Breast epithelium (tissue), 4 donors: ENCODE measurements around the gene ITPR2. TPM values are rescaled to one million over a fixed set of nuclear protein-coding genes. Genes with fewer than 3 reads are reported as not detected.
"Not testable (repeated sequence)": the region's sequence is repeated elsewhere in the genome, so short reads cannot be mapped to it uniquely, and the experiment has no call there.

ENCODE experiments used
- DNase-seq, 2 donors: peaks; one replicate each; pipeline ENCODE4 v3.0.0-alpha.2; 2019; ENCODE audit warnings: low spot score in 2 of 2
- H3K27ac ChIP-seq, 2 donors: fragments of 200-600 bp; sonication (generic) in 1 of 2; one replicate each; pipeline ENCODE4 v1.5.1; 2016 to 2019; ENCODE audit warnings: mild to moderate bottlenecking in 1 of 2
- H3K27me3 ChIP-seq, 2 donors: fragments of 200-600 bp; sonication (generic) in 1 of 2; one replicate each; pipeline versions ENCODE4 v1.5.1 to v1.6.0; 2017 to 2019; ENCODE audit warnings: control low read depth in 1 of 2, mild to moderate bottlenecking in 1 of 2
- H3K36me3 ChIP-seq: fragments of 200-600 bp; one replicate; pipeline ENCODE4 v1.5.1; 2019
- H3K4me1 ChIP-seq, 2 donors: fragments of 200-600 bp; sonication (generic); one replicate each; pipeline ENCODE4 v1.5.1; 2016 to 2019; ENCODE audit warnings: control low read depth in 1 of 2
- H3K4me3 ChIP-seq, 3 donors: fragments of 200-600 bp; sonication (generic); 1 replicate in 2 of 3; 2 replicates in 1 of 3; pipeline ENCODE4 v1.5.1; 2016 to 2019; ENCODE audit warnings: mild to moderate bottlenecking in 3 of 3, moderate library complexity in 2 of 3
- H3K9me3 ChIP-seq, 2 donors: fragments of 200-600 bp; sonication (generic) in 1 of 2; one replicate each; pipeline ENCODE4 v1.5.1; 2016 to 2019; ENCODE audit warnings: control low read depth in 1 of 2
- POLR2A ChIP-seq: fragments of 450-650 bp; IDR thresholded peaks from one replicate; pipeline ENCODE4 v1.6.1; 2016; ENCODE audit warnings: antibody characterized with exemption, mild to moderate bottlenecking, moderate library complexity
- POLR2AphosphoS5 ChIP-seq, 3 donors: sonication (generic); formaldehyde crosslinking; IDR thresholded peaks; one replicate each; pipeline ENCODE4 v1.6.1; 2017; ENCODE audit warnings: antibody characterized with exemption in 3 of 3
- intact Hi-C: fragments of 100-400 bp; cut with DNase I; formaldehyde crosslinking; loops from one replicate; pipeline ENCODE4 v1.15.1; 2023; ENCODE audit warnings: low total_unique reads
- total RNA-seq, 3 donors: library from RNA; depleted of rRNA; stranded (reverse); fragments of >200 nt; gene quantifications; one replicate each; pipeline ENCODE4 v1.1.0, GENCODE V29; 2016
- TF ChIP-seq, protein P1 (sequence below), 3 donors: fragments of 450-650 bp; IDR thresholded peaks; one replicate each; pipeline ENCODE4 v1.5.1; 2016 to 2017; ENCODE audit warnings: antibody characterized with exemption in 3 of 3, mild to moderate bottlenecking in 3 of 3, moderate library complexity in 3 of 3

Gene ITPR2
- total RNA-seq, 3 donors from 2014 or later, result 47.2 to 95.0 (median 66.5) TPM

DNA sequence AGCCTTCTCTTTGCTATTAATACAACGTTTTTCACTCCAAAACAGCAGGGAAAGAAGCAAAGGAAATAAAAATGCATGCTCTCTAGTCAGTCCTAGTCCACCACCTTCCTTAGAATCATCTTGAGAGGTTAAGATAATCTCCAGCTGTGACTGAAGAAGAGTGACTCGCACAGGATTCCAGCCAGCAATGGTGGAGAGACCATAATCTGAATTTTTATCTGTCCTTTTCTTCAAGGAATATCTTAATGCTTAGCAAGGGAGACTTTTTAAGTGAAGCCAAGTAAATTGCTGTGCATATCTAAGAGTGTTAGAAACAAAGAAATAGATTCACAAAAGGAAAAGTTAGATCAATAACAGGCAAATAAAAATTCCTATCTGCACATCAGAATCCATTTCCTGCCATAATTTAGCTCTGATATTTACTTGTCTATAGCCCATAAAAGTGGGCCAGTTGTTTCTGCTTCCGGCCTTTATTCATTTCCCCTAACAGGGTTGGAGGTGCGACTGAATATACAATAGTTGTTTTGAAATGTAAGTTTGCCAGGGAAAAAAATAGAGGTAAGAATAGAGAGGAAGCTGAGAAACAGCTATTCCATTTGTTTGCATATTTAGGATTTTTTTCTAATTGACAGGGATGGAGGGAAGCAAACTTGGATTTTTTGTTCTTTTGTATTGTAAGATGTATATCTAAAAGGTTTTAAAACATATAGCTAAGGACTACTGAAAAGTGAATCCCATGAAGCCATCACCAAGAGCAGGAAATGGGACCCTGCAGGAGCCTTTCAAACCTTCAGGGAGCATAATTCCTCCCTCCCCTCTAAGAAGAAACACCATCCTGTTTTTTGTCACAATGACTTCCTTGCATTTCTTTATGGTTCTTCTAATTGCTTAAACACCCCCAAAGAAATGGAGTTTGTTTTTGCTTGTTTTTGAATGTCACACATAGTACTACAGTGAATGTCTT is 154.0 kb downstream of the ITPR2 start:
- no peak for DNase-seq
- H3K4me1 ChIP-seq, result no peaks in the 10 kb centered on the region
- no peaks in the 10 kb centered on the region for H3K27me3 ChIP-seq
- H3K4me3 ChIP-seq, result no peak overlapping the region
- TF ChIP-seq, protein P1, sequence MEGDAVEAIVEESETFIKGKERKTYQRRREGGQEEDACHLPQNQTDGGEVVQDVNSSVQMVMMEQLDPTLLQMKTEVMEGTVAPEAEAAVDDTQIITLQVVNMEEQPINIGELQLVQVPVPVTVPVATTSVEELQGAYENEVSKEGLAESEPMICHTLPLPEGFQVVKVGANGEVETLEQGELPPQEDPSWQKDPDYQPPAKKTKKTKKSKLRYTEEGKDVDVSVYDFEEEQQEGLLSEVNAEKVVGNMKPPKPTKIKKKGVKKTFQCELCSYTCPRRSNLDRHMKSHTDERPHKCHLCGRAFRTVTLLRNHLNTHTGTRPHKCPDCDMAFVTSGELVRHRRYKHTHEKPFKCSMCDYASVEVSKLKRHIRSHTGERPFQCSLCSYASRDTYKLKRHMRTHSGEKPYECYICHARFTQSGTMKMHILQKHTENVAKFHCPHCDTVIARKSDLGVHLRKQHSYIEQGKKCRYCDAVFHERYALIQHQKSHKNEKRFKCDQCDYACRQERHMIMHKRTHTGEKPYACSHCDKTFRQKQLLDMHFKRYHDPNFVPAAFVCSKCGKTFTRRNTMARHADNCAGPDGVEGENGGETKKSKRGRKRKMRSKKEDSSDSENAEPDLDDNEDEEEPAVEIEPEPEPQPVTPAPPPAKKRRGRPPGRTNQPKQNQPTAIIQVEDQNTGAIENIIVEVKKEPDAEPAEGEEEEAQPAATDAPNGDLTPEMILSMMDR (IDR thresholded peaks at IDR 0.05), result no peak
- TF ChIP-seq POLR2AphosphoS5 (IDR thresholded peaks at IDR 0.05) (no peak), POLR2A (no peak)
- no peaks in the 10 kb centered on the region for H3K9me3 ChIP-seq
- H3K36me3 ChIP-seq, result no peaks in the 10 kb centered on the region
- H3K27ac ChIP-seq, result no peak overlapping the region
- intact Hi-C loops, result no loop called here

DNA sequence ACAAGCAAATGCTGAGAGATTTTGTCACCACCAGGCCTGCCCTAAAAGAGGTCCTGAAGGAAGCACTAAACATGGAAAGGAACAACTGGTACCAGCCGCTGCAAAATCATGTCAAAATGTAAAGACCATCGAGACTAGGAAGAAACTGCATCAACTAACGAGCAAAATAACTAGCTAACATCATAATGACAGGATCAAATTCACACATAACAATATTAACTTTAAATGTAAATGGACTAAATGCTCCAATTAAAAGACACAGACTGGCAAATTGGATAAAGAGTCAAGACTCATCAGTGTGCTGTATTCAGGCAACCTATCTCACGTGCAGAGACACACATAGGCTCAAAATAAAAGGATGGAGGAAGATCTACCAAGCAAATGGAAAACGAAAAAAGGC is 161.5 kb downstream of the ITPR2 start:
- H3K4me1 ChIP-seq, intact Hi-C loops, H3K36me3 ChIP-seq, H3K4me3 ChIP-seq, H3K27ac ChIP-seq, H3K27me3 ChIP-seq, DNase-seq, H3K9me3 ChIP-seq: not testable (repeated sequence)

DNA sequence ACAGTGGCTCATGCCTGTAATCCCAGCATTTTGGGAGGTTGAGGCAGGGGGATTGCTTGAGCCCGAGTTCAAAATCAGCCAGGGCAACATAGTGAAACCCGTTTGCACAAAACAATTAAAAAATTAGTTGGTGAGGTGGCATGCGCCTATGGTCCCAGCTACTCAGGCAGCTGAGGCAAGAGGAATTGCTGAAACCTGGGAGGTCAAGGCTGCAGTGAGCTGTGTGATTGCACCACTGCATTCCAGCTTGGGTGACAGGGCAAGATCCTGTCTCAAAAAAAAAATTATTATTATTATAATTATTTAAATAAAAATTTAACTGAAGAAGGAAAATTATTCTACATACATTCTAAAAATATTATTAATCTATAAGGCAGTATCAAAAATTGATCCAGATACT is 164.1 kb downstream of the ITPR2 start:
- TF ChIP-seq POLR2A, result no peak
- no peak for DNase-seq
- intact Hi-C loops, result no loop called here
- Histone ChIP-seq H3K4me3 (no peak overlapping the region), H3K36me3 (no peaks in the 10 kb centered on the region), H3K9me3 (no peaks in the 10 kb centered on the region), H3K27ac (no peak overlapping the region), H3K27me3 (no peaks in the 10 kb centered on the region), H3K4me1 (no peaks in the 10 kb centered on the region)

DNA sequence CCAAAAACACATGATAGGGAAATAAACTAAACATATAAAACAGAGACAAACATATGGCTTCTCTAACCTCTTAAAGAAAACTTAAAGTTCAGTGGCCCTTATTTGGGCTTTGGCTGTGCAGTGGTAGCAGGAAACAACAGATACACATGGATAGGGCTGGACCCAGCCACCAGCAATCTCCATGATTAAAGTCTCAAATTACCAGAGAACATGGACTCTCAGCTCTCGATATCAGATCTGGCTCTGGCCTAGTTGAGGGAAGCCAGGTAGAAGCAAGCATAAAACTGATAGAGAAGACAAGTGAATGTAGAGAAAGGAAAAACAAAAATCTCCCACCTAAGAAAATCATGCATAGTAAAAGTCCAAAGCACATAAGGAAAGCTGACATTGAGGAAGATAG is 164.8 kb downstream of the ITPR2 start:
- H3K4me1 ChIP-seq, result no peaks in the 10 kb centered on the region
- no peaks in the 10 kb centered on the region for H3K36me3 ChIP-seq
- no peak for DNase-seq
- intact Hi-C loops, result no loop called here
- no peaks in the 10 kb centered on the region for H3K9me3 ChIP-seq
- no peak overlapping the region for H3K27ac ChIP-seq
- H3K27me3 ChIP-seq, result no peaks in the 10 kb centered on the region
- H3K4me3 ChIP-seq, result no peak overlapping the region
- no peak for TF ChIP-seq POLR2A
- TF ChIP-seq, protein P1 (IDR thresholded peaks at IDR 0.05), result no peak

DNA sequence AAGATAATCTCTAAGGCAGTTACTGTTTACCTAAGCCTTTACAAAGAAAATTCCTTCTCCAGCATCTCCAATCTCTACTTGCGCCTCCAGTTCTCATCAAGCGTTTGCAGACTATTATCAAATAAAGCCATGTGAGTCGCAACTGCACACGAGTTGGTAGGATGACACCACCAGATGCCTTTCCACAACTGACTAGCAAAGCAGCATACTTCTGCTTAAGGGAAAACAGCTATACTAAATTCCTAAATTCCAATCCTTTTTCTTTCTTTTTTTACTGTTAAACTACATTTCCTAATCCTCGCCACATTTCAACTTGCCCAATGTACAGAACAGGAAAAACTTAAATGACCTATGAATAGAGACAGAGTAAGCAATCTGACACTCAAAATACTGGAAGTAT is 166.7 kb downstream of the ITPR2 start:
- Histone ChIP-seq H3K27ac (no peak overlapping the region), H3K36me3 (no peaks in the 10 kb centered on the region), H3K9me3 (no peaks in the 10 kb centered on the region), H3K27me3 (no peaks in the 10 kb centered on the region), H3K4me1 (no peaks in the 10 kb centered on the region), H3K4me3 (no peak overlapping the region)
- intact Hi-C loops, result no loop called here
- DNase-seq, result no peak
- TF ChIP-seq POLR2A, result no peak
- TF ChIP-seq, protein P1 (IDR thresholded peaks at IDR 0.05), result no peak
- no peak for TF ChIP-seq POLR2AphosphoS5 (IDR thresholded peaks at IDR 0.05)

DNA sequence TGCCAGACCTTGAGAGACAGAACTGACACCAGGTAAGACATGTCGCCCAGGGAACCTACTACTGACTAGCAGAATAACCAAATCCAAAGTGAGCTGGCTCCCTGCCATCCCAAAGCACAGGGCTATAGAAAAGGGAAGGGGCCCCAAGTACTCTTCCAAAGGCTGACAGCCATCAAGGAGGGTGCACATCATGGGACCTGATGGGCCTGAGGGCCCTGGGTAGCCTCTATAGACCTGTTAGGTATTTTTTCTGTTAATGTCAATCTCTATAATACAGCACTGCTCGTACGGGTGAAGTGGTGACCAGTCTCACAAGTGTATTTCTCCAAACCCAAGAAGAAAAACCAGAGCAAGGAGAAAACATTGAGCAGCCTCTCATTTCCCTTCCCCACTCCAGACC is 171.6 kb downstream of the ITPR2 start:
- Histone ChIP-seq H3K36me3 (no peaks in the 10 kb centered on the region), H3K9me3 (no peaks in the 10 kb centered on the region), H3K4me3 (no peak overlapping the region), H3K27ac (no peak overlapping the region), H3K4me1 (no peaks in the 10 kb centered on the region), H3K27me3 (no peaks in the 10 kb centered on the region)
- no peak for TF ChIP-seq POLR2A
- TF ChIP-seq, protein P1 (IDR thresholded peaks at IDR 0.05), result no peak
- TF ChIP-seq POLR2AphosphoS5 (IDR thresholded peaks at IDR 0.05), result no peak
- no peak for DNase-seq
- intact Hi-C loops, result no loop called here
